Adrenal gland (tissue), 5 donors: ENCODE measurements around the gene KCNC1.

Experiments used
- CTCF ChIP-seq, 6 experiments: fragments of 450-650 bp in 4 of 6; fragments of 200-600 bp in 2 of 6; sonication (generic) in 1 of 6; IDR thresholded peaks; 1 replicate in 5 of 6; 2 replicates in 1 of 6; pipeline versions ENCODE4 v1.5.1 to v1.8.0; 2016 to 2021; ENCODE audit warnings: antibody characterized with exemption in 6 of 6, mild to moderate bottlenecking in 2 of 6, moderate library complexity in 1 of 6
- POLR2A ChIP-seq, 2 donors: fragments of 450-650 bp; IDR thresholded peaks; one replicate each; pipeline ENCODE4 v1.6.1; 2017; ENCODE audit warnings: antibody characterized with exemption in 2 of 2, mild to moderate bottlenecking in 2 of 2, moderate library complexity in 1 of 2
- donor health status: DM: no; HTN: no; CAD: no.

- TF ChIP-seq CTCF (IDR thresholded peaks at IDR 0.05) (no peak), POLR2A (IDR thresholded peaks at IDR 0.05) (no peak)
Measured at GRCh38 chr11:17786824-17787525, 52.4 kb downstream of the KCNC1 start.
